GM12892 (cell line): ENCODE data around the gene C1orf50.
"Not testable (repeated sequence)": the region's sequence is repeated elsewhere in the genome, so short reads cannot be mapped to it uniquely, and the experiment has no call there.

Source experiments
- DNase-seq: peaks from one replicate; pipeline ENCODE4 v3.0.0; 2011; ENCODE audit not compliant: insufficient read length
- FAIRE-seq: peaks from 2 replicates; lab custom pipeline; 2011; peaks lifted over from hg19 to GRCh38; lab: Jason Lieb, UNC
- POLR2A ChIP-seq: IDR thresholded peaks from 2 replicates; pipeline ENCODE4 v1.6.1; 2011; ENCODE audit warnings: low read depth, low read length, control low read depth
- POLR2AphosphoS5 ChIP-seq: IDR thresholded peaks from 2 replicates; pipeline ENCODE4 v1.6.1; 2011; ENCODE audit warnings: low read depth, low read length, control low read depth
- TAF1 ChIP-seq: IDR thresholded peaks from 2 replicates; pipeline ENCODE4 v1.6.1; 2011; ENCODE audit warnings: low read depth, mild to moderate bottlenecking, control low read depth, low read length, borderline replicate concordance

The C1orf50 gene

DNA sequence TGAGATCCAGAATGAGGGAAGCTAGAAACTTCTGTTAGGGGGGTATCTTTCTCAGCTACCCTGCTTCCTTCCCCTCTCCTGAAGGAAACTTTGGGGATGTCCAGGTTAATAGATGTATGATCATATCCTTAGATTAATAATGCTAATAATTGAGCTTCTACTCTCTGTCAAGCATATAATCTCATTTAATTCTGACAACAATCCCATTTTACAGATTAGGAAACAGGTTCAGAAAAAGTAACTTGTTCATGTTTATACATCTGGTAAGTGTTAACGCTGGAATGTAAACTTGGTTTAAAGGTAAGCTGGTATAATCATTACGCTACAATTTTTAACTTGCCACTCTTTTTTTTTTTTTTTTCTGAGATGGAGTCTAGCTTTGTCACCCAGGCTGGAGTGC lies 16.0 kb downstream of the C1orf50 start:
- DNase-seq (no peak), FAIRE-seq (no peak)
- no peak for TF ChIP-seq TAF1

DNA sequence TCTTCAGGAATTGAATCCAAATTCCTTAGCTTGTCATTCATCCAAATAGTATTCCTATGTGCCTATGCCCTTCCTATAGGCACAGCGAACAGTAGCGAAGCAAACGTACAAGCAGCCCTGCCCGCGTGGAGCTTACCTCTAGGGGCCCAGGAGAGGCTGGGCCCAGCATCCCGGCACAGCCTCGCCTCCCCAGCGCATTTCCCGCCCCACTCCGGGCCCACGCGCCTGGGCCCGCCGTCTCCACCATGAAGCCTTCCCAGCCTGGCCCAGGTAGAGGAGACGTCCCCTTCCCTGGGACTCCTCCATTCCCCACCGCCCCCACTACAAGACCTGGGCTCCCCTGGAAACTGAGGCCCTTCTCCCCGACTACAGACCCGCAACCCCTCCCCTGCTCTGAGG lies 17.5 kb downstream of the C1orf50 start:
- FAIRE-seq = no peak
- TF ChIP-seq TAF1 = no peak
- TF ChIP-seq POLR2A = no peak
- TF ChIP-seq POLR2AphosphoS5 = no peak
- no peak for DNase-seq

DNA sequence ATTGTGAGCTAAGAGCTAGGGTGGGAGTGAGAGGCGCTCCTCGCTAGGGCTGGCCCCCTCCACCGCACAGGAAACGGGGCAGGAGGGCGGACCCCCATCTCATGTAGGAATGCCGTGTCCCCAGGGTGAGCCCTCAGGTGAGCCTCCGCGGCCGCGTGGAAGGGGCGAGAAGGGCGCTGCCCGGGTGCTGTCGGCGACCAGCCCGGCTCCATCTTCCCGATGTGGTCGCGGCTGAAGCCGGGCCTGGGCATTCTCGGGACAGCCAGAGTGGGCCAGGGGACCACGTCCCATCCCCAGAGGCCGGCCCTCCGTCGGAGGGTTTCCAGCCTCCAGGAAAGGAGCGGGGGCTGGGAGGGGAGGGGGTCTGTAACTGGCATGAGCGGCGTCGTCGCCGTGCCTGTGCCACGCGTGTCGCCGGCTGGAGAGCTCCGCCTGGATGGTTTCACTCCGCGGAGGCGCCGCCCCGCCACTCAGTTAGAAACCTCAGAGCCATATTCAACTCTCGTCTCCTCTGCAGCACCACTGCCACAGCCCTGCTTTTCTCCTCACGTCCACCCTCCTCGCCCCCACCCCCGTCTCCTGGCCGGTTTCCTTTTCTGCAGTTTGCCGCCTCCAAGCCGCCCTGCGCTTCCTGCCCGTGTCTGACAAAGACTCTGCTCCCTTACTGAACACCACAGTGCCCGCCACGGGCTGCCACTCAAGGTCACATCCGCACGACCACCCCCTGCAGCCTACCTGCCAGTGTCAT lies 18.1 kb downstream of the C1orf50 start, which contains the start of gene TMEM269:
TSS of gene TMEM269 (plus strand) at position 46 of the 748 bp plus-strand sequence. CDS start 4,903 bp downstream, outside the sequence.
- FAIRE-seq (no peak), DNase-seq (no peak)
- TF ChIP-seq TAF1 (no peak), POLR2A (no peak), POLR2AphosphoS5 (no peak)

DNA sequence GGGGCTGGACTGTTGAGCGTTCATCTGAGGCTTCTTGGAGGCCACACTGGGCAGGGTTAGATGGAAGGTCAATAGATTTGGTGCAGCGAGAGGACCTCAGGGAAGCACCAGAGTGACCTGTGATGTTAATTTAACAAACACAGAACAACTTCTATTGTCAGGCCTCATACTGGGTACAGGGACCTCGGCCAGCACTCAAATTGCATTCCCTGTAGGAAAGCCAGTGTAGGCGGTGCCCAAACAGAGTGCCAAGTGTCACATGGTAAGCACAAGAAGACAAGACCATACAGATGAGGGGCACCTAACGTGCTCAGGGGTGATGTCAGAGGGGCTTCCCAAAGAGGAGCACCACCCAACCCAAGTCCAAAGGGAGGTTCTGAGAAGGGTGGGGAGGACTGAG lies 19.0 kb downstream of the C1orf50 start:
- TF ChIP-seq POLR2AphosphoS5 = no peak
- TF ChIP-seq TAF1 = no peak
- TF ChIP-seq POLR2A = no peak
- no peak for FAIRE-seq

DNA sequence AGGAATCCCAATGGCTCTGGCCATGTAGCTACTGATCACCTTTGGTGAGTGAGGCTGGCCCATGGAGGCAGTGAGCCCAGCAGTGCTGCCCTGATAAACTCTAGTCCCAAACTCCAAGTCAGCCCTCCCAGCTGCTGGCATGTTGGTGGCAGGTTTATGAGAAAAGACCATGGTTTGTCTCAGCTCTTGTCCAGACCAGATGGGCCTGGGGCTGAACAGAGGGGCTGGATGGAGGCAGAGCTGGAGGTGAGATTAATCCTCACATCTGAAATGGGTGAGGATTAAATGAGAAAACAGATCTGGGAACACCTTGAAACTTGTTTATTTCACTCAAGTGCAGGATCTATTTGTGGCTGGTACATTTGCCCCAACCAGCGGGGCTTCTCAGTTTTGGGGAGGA lies 21.0 kb downstream of the C1orf50 start:
- TF ChIP-seq TAF1 (no peak), POLR2AphosphoS5 (no peak), POLR2A (no peak)
- no peak for FAIRE-seq
- DNase-seq = no peak

More for the DNA sequence above, 19.0 kb downstream of the C1orf50 start:
- DNase-seq = no peak

DNA sequence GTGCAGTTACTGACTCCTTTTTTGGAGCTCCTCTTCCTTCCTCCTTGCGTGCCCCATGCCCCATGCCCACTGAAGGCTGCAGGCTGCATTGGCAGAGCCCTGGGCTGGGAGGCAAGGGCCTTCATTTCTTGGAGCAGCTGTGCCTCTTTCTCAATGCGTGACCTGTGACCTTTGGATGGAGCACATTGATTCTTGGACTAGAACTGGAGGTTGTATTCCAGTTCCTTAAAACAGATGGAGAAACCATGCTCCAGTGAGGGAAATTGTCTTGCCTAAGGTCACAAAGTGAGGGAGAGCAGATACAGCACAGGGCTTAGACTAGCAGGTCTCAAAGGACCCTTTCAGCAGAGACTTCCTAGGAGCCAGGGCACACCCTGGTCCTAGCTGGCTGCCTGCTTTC lies 26.8 kb downstream of the C1orf50 start:
- DNase-seq (no peak), FAIRE-seq (no peak)
- TF ChIP-seq POLR2A (no peak), TAF1 (no peak), POLR2AphosphoS5 (no peak)

DNA sequence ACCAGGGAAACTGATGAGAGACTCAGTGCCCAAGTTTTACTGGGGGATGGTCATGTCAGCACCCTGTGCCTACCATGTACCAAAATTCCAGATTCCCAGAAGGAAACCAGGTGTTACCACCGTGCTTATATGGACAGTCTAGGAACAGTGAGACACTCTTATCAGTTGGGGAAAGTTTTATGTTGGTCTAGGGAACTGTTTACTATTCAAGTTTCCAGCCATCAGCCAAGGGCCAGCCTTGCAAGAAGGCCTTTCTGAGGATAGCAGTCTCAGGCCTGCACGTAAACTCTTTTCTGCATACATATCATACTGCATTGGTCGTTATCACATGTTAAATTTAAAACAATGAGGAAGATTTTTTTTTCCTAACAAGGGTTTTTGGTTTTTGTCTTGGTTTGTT lies 30.4 kb downstream of the C1orf50 start:
- TF ChIP-seq TAF1 (no peak), POLR2AphosphoS5 (no peak), POLR2A (no peak)
- DNase-seq (no peak), FAIRE-seq (peak; percentile 9)

DNA sequence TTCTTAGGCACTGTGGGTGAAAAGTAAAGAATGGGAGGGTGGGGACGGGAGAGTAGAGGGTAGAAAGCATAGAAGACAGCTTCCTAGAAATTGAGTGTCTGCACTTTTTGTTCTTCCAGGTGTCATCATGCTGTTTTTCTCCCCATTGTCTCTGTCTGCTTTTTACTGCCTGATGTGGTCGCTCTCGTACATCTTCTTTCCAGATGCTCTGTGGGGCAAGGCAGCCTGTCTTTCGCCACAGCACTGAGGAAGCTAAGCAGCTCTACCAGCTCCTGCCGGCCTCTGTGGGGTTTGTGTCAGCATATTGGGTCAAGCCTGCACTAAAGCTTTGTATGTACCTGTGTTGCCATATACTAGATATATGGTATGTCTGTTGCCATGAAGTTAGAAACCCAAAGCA lies 30.9 kb downstream of the C1orf50 start:
- TF ChIP-seq POLR2AphosphoS5 = no peak
- no peak for TF ChIP-seq POLR2A
- TF ChIP-seq TAF1 = no peak
- FAIRE-seq = no peak

DNA sequence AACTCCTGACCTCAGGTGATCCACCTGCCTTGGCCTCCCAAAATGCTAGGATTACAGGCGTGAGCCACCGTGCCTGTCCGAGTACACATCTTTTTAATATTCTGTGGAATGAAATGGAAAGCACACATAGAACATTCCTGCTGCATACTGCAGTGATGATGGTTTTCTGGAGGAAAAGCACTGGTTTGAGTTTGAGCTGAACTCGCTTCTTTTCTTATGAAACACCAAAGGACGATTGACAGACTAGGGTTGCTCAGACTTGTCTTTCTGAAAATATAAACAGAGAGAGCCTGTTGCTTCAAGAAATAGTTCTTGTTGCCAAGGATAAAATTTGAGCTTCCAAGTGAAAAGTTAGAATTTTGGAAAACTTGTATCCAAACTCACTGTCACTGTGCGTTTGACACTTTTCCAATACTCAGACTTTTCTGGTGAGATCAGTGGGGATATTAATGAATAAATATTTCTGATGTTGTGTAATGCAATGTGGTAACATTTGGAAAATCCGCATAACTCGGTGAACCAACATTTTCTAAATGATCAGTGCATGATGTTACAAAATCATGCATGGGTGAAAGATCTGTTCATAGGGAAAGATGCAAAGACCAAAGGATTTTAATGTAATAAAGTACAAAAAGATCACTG lies 34.9 kb downstream of the C1orf50 start:
- TF ChIP-seq POLR2AphosphoS5 (no peak), POLR2A (no peak), TAF1 (no peak)
- no peak for FAIRE-seq
- DNase-seq = no peak

More for the DNA sequence above, 30.9 kb downstream of the C1orf50 start:
- DNase-seq = no peak

DNA sequence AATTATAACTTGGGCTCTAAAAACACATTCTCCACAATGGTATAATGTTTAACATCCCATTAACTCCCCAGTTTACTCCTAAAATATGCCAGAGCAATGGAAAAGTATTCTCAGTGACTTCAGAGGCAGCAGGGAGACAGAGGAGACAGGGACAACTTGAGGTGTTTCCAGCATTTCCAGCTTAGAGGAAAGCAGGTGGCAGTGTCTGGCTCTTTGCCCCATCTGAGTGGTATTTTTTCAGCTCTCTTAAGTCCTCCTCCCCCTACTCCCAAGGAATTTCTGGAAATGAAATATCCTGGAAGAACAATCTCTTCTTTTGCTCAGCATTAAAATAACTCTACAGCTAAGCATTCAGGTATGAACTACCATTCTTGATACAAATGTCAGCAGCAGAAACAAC lies 39.1 kb downstream of the C1orf50 start:
- FAIRE-seq (no peak), DNase-seq (no peak)
- no peak for TF ChIP-seq TAF1
- no peak for TF ChIP-seq POLR2A
- TF ChIP-seq POLR2AphosphoS5 = no peak

DNA sequence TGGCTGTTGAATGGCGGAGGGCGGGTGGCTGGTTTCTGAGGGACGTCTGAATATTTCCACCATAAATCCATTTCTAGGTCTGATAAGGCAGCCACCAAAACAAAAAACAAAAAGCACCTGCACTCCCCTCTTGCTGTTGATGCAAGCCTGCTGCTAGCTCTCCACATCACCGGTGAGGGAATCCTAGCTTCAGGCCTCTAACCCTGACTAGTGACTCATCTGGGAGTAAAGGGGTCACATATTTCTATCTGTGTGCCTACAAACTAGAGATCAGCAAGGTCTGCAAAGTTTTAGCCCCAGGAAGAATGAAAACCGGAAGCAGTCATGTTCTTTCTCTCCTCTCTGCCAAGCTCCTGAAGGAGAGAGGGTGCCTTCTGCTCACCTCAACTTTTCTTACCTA lies 39.5 kb downstream of the C1orf50 start:
- TF ChIP-seq TAF1 (no peak), POLR2A (no peak), POLR2AphosphoS5 (no peak)
- DNase-seq = no peak
- FAIRE-seq = no peak

DNA sequence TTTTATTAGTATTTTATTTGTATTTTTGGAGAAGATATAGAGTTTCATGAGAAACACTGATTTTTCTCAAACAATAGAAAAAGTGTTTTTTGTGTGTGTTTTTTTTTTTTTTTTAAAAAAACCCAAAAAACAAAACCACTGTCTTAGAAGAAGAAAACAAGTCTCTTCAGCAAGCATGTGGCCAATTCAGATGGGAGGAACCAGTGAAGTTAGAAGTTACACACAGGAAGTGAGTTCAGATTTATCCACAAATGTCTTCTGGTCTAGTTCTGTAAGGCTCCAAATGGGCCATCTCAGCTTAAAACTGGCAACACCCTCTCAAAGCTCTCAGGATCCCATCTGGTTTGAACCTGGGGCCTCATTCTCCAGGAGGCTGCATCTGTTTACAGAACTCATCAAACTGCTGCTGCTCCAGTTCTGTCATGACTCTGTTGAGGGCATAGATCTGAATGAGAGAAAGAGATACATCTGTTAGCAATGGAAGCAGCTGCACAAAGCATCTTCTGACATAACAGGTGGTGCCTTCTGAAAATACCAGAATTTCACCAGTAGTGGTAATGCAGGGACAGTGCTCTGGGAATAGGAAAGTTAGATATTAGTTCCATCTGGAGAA lies 40.1 kb downstream of the C1orf50 start:
- TF ChIP-seq POLR2A (no peak), TAF1 (no peak), POLR2AphosphoS5 (no peak)
- FAIRE-seq (no peak), DNase-seq (no peak)

DNA sequence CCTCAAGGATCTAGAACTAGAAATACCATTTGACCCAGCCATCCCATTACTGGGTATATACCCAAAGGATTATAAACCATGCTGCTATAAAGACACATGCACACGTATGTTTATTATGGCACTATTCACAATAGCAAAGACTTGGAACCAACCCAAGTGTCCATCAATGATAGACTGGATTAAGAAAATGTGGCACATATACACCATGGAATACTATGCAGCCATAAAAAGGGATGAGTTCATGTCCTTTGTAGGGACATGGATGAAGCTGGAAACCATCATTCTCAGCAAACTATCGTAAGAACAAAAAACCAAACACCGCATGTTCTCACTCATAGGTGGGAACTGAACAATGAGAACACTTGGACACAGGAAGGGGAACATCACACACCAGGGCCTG lies 47.8 kb downstream of the C1orf50 start:
- DNase-seq, FAIRE-seq: not testable (repeated sequence)
